GM23338 (cell line): ENCODE results near the gene ZNF497. TPM values are rescaled to one million over a fixed set of nuclear protein-coding genes. Genes with fewer than 3 reads are reported as not detected.

Source experiments
- ATAC-seq: fragments of 200-7000 bp; cut with Tn5 transposase; 3 replicates; pipeline ENCODE4 v1.9.1; 2020
- DNase-seq: peaks from one replicate; pipeline ENCODE4 v3.0.0-alpha.2; 2015; ENCODE audit warnings: low spot score
- H2AFZ ChIP-seq: fragments of 200-600 bp; sonication (generic); 2 replicates; pipeline ENCODE4 v1.8.0; 2016; ENCODE audit warnings: antibody characterized with exemption, mild to moderate bottlenecking, moderate library complexity
- H3F3A ChIP-seq: fragments of 200-600 bp; sonication (generic); replicated peaks from 2 replicates; pipeline ENCODE4 v1.8.0; 2017; ENCODE audit warnings: antibody characterized with exemption, mixed run types, low read depth
- H3K27ac ChIP-seq: fragments of 200-600 bp; sonication (generic); 2 replicates; pipeline ENCODE4 v1.6.1; 2016; ENCODE audit warnings: low read depth
- H3K27me3 ChIP-seq: fragments of 200-600 bp; sonication (generic); 2 replicates; pipeline ENCODE4 v1.8.0; 2016; ENCODE audit warnings: mild to moderate bottlenecking, mixed run types, moderate library complexity; ENCODE audit not compliant: insufficient read depth
- H3K36me3 ChIP-seq: fragments of 200-600 bp; sonication (generic); 2 replicates; pipeline ENCODE4 v1.8.0; 2016; ENCODE audit warnings: mild to moderate bottlenecking; ENCODE audit not compliant: insufficient read depth
- H3K4me1 ChIP-seq: fragments of 200-600 bp; sonication (generic); 2 replicates; pipeline ENCODE4 v1.8.0; 2016; ENCODE audit warnings: mild to moderate bottlenecking, moderate library complexity; ENCODE audit not compliant: insufficient read depth
- H3K4me2 ChIP-seq: fragments of 200-600 bp; sonication (generic); 2 replicates; pipeline ENCODE4 v1.7.1; 2017; ENCODE audit warnings: mixed run types
- H3K4me3 ChIP-seq: fragments of 200-600 bp; sonication (generic); 2 replicates; pipeline ENCODE4 v1.6.1; 2016; ENCODE audit warnings: mixed run types
- H3K79me2 ChIP-seq: fragments of 200-600 bp; sonication (generic); replicated peaks from 2 replicates; pipeline ENCODE4 v1.8.0; 2017; ENCODE audit warnings: mild to moderate bottlenecking; ENCODE audit not compliant: insufficient read depth
- H3K9me2 ChIP-seq: fragments of 200-600 bp; sonication (generic); 2 replicates; pipeline ENCODE4 v1.8.0; 2017; ENCODE audit not compliant: insufficient read depth
- H4K20me1 ChIP-seq: fragments of 200-600 bp; sonication (generic); replicated peaks from 2 replicates; pipeline ENCODE4 v1.8.0; 2017; ENCODE audit warnings: mild to moderate bottlenecking; ENCODE audit not compliant: insufficient read depth
- H3K27ac Mint-ChIP-seq: 2 replicates; pipeline ENCODE4 v1.8.0; 2020; ENCODE audit warnings: inconsistent platforms, mild to moderate bottlenecking, moderate library complexity, mixed read lengths
- H3K27me3 Mint-ChIP-seq: 3 replicates; pipeline ENCODE4 v1.8.0; 2022; ENCODE audit warnings: low read depth, mild to moderate bottlenecking, moderate library complexity, mixed read lengths, inconsistent platforms; ENCODE audit not compliant: insufficient read depth, poor library complexity
- H3K36me3 Mint-ChIP-seq: 3 replicates; pipeline ENCODE4 v1.8.0; 2021; ENCODE audit warnings: low read depth, mild to moderate bottlenecking, inconsistent platforms, moderate library complexity, mixed read lengths
- H3K4me1 Mint-ChIP-seq: 3 replicates; pipeline ENCODE4 v1.8.0; 2020; ENCODE audit warnings: mild to moderate bottlenecking, inconsistent platforms, mixed read lengths
- H3K4me3 Mint-ChIP-seq: 3 replicates; pipeline ENCODE4 v1.8.0; 2021; ENCODE audit warnings: moderate library complexity, mild to moderate bottlenecking, inconsistent platforms, mixed read lengths
- H3K9me3 Mint-ChIP-seq: 3 replicates; pipeline ENCODE4 v1.8.0; 2020; ENCODE audit warnings: moderate library complexity, mild to moderate bottlenecking, inconsistent platforms, mixed read lengths
- CREB1 ChIP-seq: fragments of 250-450 bp; sonication (Bioruptor Pico); IDR thresholded peaks from 2 replicates; pipeline ENCODE4 v1.5.0; 2020; ENCODE audit warnings: low read depth, mild to moderate bottlenecking, moderate library complexity
- EZH2 ChIP-seq: fragments of 200-600 bp; sonication (generic); IDR thresholded peaks from one replicate; pipeline ENCODE4 v1.8.0; 2017; ENCODE audit warnings: antibody characterized with exemption, mild to moderate bottlenecking, low read depth; ENCODE audit not compliant: unreplicated experiment
- JUNB ChIP-seq: IDR thresholded peaks from one replicate; pipeline ENCODE4 v1.6.1; 2016; ENCODE audit warnings: antibody characterized with exemption; ENCODE audit not compliant: unreplicated experiment
- NANOG ChIP-seq: IDR thresholded peaks from 2 replicates; pipeline ENCODE4 v1.6.1; 2016; ENCODE audit warnings: antibody characterized with exemption, borderline replicate concordance
- POLR2AphosphoS5 ChIP-seq: IDR thresholded peaks from 2 replicates; pipeline ENCODE4 v1.6.1; 2016; ENCODE audit warnings: antibody characterized with exemption, low read depth
- STAT1 ChIP-seq: IDR thresholded peaks from one replicate; pipeline ENCODE4 v1.6.1; 2016; ENCODE audit warnings: antibody characterized with exemption; ENCODE audit not compliant: unreplicated experiment
- ZNF331 ChIP-seq: fragments of 250-450 bp; sonication (Bioruptor Pico); IDR thresholded peaks from 2 replicates; pipeline ENCODE4 v1.5.0; 2020; ENCODE audit warnings: low read depth, mild to moderate bottlenecking, moderate library complexity
- polyA plus RNA-seq: library from polyadenylated mRNA; unstranded; fragments of >200 nt; fragmentation: Nextera tagmentation; extraction: Ambion mirVana; gene quantifications from 2 replicates; pipeline ENCODE4 v1.2.1, GENCODE V29; 2016
- total RNA-seq: library from RNA; depleted of rRNA; stranded (reverse); fragments of >200 nt; shearing (Covaris generic); gene quantifications from 2 replicates; pipeline ENCODE4 v1.2.3, GENCODE V29; 2014
- TF ChIP-seq, protein P1 (sequence below): IDR thresholded peaks from one replicate; pipeline ENCODE4 v1.6.1; 2018; ENCODE audit warnings: antibody characterized with exemption; ENCODE audit not compliant: unreplicated experiment
- TF ChIP-seq, protein P2 (sequence below): IDR thresholded peaks from 2 replicates; pipeline ENCODE4 v1.6.1; 2016; ENCODE audit warnings: antibody characterized with exemption

Gene ZNF497
- total and polyA plus RNA-seq, 2 experiments from 2014 or later: 0.44 to 2.0 TPM

DNA sequence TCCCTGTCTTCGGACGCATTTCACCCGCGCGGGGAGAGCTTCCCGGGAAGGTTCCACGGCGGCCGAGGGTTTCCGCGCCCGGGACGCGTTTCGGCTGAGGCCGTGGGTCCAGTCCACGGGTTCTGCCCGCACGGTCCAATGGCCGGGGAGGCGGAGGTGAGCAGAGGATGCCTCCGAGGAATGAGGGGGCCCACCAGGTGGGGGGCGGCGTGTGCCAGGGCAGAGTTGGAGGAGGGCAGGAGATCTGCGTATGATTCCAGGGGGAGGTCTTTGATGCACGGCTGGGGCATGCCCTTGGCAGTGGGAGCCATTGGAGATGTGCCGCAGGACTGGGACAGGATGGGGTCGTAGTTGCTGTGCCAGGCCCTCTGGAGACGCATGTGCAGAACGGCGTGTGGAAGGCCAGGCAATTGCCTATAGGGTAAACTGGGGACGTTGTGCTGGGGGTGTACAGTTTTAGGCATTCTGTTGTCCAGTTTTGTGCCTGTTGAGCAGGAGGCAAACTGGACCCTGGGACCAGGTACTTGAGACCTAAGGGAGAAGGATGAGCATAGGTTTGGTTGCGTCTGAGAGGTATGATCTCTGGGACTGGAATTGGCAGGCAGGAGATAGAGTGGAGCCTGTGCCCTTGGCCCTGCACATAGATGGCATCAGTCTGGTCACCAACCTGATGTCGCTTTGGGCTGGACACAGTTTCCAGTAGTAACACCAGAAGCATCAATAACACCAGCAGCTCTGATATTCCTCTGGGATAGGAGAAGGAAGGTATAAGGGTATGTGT is 46.6 kb upstream of the ZNF497 start:
- Mint-ChIP-seq H3K4me3 (peak overlapping the region; percentile 94), H3K27me3 (peaks cover 13% of the 10 kb centered on the region), H3K36me3 (peaks cover 8% of the 10 kb centered on the region), H3K4me1 (peaks cover 17% of the 10 kb centered on the region), H3K9me3 (peaks cover 10% of the 10 kb centered on the region), H3K27ac (no peak overlapping the region)
- Histone ChIP-seq H3K4me1 (no peaks in the 10 kb centered on the region), H3F3A (0 out of 2 replicates have a peak, but pooled peaks cover 6% of the 10 kb centered on the region), H3K9me2 (0 out of 2 replicates have a peak, but pooled peaks cover 5% of the 10 kb centered on the region), H4K20me1 (no peaks in the 10 kb centered on the region), H3K79me2 (no peaks in the 10 kb centered on the region), H2AFZ (peak overlapping the region; percentile 91), H3K27ac (no peak overlapping the region), H3K36me3 (no peaks in the 10 kb centered on the region), H3K27me3 (0 out of 2 replicates have a peak, but pooled peaks cover 7% of the 10 kb centered on the region), H3K4me3 (peak overlapping the region; percentile 94), H3K4me2 (peak overlapping the region; percentile 98)
- no peak for TF ChIP-seq ZNF331 (CRISPR knock-in tag)
- no peak for TF ChIP-seq CREB1
- TF ChIP-seq, protein P1, sequence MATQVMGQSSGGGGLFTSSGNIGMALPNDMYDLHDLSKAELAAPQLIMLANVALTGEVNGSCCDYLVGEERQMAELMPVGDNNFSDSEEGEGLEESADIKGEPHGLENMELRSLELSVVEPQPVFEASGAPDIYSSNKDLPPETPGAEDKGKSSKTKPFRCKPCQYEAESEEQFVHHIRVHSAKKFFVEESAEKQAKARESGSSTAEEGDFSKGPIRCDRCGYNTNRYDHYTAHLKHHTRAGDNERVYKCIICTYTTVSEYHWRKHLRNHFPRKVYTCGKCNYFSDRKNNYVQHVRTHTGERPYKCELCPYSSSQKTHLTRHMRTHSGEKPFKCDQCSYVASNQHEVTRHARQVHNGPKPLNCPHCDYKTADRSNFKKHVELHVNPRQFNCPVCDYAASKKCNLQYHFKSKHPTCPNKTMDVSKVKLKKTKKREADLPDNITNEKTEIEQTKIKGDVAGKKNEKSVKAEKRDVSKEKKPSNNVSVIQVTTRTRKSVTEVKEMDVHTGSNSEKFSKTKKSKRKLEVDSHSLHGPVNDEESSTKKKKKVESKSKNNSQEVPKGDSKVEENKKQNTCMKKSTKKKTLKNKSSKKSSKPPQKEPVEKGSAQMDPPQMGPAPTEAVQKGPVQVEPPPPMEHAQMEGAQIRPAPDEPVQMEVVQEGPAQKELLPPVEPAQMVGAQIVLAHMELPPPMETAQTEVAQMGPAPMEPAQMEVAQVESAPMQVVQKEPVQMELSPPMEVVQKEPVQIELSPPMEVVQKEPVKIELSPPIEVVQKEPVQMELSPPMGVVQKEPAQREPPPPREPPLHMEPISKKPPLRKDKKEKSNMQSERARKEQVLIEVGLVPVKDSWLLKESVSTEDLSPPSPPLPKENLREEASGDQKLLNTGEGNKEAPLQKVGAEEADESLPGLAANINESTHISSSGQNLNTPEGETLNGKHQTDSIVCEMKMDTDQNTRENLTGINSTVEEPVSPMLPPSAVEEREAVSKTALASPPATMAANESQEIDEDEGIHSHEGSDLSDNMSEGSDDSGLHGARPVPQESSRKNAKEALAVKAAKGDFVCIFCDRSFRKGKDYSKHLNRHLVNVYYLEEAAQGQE: no peak
- no peak for TF ChIP-seq EZH2
- ATAC-seq: peak; percentile 48
- DNase-seq: peak; percentile 37

DNA sequence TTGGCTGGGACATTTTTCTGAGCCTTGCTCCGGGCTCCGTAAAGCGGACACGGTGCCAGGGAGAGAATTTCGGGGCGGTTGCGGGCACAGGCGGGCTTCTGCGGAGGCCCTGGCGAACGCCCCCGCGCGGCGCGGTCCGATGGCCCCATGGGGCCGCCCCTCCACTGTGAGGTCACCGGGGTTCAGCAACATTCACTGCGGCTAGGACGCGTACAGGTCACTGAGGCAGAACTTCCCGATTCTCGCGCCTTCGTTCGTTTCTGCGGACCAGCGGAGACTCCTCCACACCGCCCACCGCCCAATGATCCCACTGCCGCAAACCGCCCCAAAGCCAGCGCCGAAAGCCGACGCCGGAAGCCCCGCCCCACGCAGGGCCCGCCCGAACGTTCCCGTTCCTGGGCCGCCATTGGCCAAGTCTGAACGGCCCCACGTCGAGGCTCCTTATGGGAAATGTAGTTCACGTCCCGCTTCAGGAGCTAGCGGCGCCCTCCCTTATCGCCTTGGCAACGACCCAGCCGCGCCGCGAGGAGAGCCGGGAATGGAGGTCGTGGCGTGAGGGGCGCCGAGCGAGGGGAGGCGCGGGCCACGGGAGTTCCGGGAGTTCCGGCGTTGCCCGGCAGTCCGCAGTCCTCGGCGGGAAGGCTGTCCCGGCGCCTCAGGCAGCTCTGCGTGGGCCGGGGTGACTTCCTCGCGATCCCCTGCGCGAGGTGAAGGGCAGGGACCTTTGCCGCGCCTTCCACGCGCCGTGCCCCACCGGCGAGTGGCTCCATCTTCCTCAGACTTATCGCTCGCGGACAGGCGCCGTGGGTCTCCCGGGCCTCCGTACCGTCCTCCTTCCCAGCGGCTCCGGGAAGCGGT is 45.8 kb upstream of the ZNF497 start, which contains the start of gene ZNF584:
Gene ZNF584, plus strand, starts transcription at position 498 of the 858 bp plus-strand sequence. CDS start 499 bp downstream, outside the sequence.
- peak within 1 kb of the TSS; percentile 96 for H2AFZ ChIP-seq
- TF ChIP-seq POLR2AphosphoS5: peak; percentile 97
- TF ChIP-seq STAT1: no peak
- peak; percentile 71 for TF ChIP-seq NANOG
- TF ChIP-seq EZH2: no peak
- TF ChIP-seq, protein P2, sequence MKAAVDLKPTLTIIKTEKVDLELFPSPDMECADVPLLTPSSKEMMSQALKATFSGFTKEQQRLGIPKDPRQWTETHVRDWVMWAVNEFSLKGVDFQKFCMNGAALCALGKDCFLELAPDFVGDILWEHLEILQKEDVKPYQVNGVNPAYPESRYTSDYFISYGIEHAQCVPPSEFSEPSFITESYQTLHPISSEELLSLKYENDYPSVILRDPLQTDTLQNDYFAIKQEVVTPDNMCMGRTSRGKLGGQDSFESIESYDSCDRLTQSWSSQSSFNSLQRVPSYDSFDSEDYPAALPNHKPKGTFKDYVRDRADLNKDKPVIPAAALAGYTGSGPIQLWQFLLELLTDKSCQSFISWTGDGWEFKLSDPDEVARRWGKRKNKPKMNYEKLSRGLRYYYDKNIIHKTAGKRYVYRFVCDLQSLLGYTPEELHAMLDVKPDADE: peak; percentile 96
- peak; percentile 61 for TF ChIP-seq CREB1
- TF ChIP-seq JUNB: no peak

More for the DNA sequence above, 45.8 kb upstream of the ZNF497 start, which contains the start of gene ZNF584:
- peaks cover 17% of the 10 kb centered on the region for H3K4me1 Mint-ChIP-seq
- peaks cover 15% of the 10 kb centered on the region for H3K27me3 Mint-ChIP-seq
- Histone ChIP-seq H3K36me3 (no peaks in the 10 kb centered on the region), H3K4me1 (no peaks in the 10 kb centered on the region), H3K4me3 (peak within 1 kb of the TSS; percentile 94), H3K79me2 (no peaks in the 10 kb centered on the region), H4K20me1 (no peaks in the 10 kb centered on the region), H3K27ac (peak within 1 kb of the TSS; percentile 50; the same call in 1 of the 2 replicates), H3K4me2 (peak within 1 kb of the TSS; percentile 98), H3K27me3 (0 out of 2 replicates have a peak, but pooled peaks cover 7% of the 10 kb centered on the region), H3F3A (0 out of 2 replicates have a peak, but pooled peaks cover 6% of the 10 kb centered on the region), H3K9me2 (0 out of 2 replicates have a peak, but pooled peaks cover 5% of the 10 kb centered on the region)
- peaks cover 12% of the 10 kb centered on the region for H3K36me3 Mint-ChIP-seq
- H3K4me3 Mint-ChIP-seq: peak within 1 kb of the TSS; percentile 94
- peaks cover 13% of the 10 kb centered on the region for H3K9me3 Mint-ChIP-seq
- ATAC-seq: peak; percentile 95
- peak within 1 kb of the TSS; percentile 88 for H3K27ac Mint-ChIP-seq
- DNase-seq: peak; percentile 99
